T-helper 1 cell treated with Interleukin-12 subunit alpha and Interleukin-12 subunit beta and Interleukin-4 antibody, amounts not matched to agents 30 ng/mL and 1 ng/mL, for 36 hours (primary cell): ENCODE measurements around the gene RNPEPL1. TPM values are rescaled to one million over a fixed set of nuclear protein-coding genes. Genes with fewer than 3 reads are reported as not detected.

ENCODE experiments used
- intact Hi-C: fragments of 100-400 bp; cut with micrococcal nuclease; formaldehyde crosslinking; loops from one replicate; pipeline ENCODE4 v1.15.1; 2024
- total RNA-seq: library from RNA; stranded (reverse); gene quantifications from 2 replicates; pipeline ENCODE4 v1.2.3, GENCODE V29; 2022

The RNPEPL1 gene
- total RNA-seq, 1 donor from 2014 or later, result 121 TPM

- intact Hi-C loops, result no loop called here
Observed at GRCh38 chr2:240622531-240623235, 54.4 kb downstream of the RNPEPL1 start.

DNA sequence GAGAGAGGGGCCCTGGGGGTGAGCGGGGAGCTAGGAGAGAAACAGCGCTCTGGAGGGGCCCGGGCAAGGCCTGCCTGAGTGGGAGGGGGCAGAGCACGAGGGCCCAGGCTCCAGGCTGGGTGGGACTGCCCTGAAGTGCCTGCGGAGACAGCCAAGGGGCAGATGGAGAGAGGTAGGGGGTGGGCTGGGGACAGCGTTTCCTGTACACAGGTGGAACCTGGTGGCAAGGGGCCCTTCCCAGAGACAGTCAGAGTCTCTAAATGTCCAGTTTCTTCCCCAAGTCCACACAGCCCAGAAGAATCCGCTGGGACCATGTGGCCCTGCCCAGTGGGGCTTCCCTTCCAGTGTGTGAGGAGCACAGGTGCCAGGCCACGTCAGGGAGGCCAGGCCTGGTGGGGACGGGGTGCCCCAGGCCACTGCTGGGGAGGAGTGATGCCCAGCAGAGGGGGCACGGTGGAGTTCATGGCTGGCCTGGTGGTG, 55.3 kb downstream of the RNPEPL1 start:
- intact Hi-C loops, result no loop called here

GRCh38 chr2:240624011-240624949, 56.0 kb downstream of the RNPEPL1 start:
- intact Hi-C loops, result no loop called here

DNA sequence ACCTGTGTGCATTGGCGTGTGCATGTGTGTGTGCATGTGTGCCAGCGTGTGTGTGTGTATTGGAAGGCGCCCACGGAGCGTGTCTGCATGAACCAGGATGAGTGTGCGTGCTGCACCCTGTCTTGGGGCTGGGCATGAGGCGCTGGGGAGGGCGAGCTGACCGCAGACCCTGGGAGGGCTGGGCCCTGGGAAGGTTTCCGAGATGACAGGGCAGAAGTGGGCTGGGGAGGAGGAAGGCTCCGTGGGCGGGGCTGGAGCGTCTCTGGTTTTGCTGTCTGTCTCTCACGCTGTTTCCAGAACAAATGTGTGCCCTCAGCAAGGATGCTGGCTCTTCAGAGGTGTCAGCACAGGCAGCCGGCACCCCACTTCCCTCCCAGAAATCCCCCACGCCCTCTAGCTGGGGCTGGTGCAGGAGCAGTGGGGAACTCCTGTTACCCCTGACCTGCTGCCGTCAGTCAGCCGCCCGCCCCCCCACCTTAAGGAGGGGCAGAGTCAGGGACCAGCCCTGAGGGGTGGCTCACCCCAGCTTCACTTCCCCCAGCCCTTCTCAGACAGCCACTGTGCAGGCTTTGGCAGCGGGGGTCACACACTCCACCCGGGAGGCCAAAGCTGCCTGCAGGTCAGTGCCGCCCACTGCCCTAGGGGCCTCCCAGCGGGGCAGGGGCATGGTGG, 56.8 kb downstream of the RNPEPL1 start, which contains the start of gene GPR35:
TSS of gene GPR35 (plus strand) at position 531 of the 672 bp plus-strand sequence. CDS start 4,473 bp downstream, outside the sequence.
- intact Hi-C loops, result loop anchor here (1.0 kb wide), 4 partner anchors 39 to 111 kb away; partner anchors contain the start of gene CAPN10

DNA sequence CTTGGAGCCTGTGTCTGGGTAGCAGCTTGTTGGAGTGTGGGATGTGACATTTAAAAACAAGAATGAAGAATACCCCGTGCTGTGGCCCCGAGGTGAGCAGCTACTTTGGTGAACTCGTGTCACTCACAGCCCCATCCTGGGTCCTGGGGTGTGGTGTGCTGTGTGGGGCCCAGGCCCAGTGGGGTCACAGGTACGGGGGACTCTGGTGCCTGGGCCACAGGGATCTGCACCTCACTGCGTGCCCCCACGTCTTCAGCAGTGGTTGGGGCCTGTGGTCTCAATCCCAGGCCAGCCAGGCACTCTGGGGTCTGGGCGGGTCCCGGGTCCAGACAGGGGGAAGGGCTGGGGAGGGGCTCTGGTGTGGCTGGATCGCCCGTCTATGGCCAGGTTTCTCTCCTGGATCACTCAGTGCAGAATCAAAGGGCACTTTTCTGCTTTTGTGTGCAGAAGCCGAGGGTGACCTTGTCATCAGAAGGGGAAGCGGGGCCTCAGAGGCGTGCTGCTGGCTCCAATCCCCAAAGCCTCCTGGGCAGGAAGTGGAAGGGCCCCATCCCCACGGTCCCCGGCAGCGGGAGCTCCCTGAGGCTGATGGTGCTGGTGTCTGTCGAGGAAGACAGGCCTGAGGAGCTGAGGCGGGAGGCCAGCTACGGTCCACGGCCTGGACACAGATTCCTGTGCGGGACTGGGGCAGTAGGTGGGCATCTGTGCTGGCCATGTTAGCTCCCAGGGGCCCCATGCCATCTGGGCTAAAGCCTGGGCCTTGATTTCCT, 58.4 kb downstream of the RNPEPL1 start:
- intact Hi-C loops, result no loop called here

- intact Hi-C loops, result no loop called here
Observed at GRCh38 chr2:240627736-240628506, 59.6 kb downstream of the RNPEPL1 start.

- intact Hi-C loops, result no loop called here
Observed at GRCh38 chr2:240628507-240628807, 60.2 kb downstream of the RNPEPL1 start.

DNA sequence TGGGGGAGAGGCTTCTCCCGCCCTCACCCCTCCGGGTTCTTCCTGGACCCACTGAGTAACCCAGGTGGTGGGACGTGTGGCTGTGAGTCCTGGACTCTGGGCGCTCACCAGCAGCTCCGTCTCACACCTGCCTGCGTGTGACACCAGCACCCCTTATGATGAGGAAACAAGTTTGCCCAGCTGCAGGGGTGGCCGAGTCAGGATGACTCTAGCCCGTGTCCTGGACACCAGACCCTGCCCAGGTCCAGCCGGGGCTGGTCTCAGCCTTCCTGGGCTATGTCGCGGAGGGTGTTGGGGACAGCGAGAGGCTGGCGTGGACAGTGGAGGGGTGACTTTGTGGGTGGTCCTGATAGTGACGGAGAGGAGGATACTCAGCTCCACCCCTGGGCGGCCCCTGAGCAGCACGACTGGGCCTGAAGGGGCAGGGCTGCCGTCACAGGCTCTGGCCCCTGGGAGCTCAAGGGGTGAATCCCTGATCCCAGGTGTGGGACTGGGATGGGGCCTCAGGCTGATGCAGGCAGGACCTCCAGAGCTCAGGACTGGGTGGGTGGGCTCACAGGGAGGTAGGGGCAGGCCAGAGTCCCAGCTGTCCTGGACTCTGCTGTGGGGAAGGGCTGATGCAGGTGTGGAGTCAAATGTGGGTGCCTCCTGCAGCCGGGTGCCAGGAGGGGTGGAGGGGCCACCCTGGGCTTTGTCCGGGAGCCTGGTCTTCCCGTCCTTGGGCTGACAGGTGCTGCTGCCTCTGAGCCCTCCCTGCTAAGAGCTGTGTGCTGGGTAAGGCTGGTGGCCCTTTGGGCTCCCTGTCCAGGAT, 60.7 kb downstream of the RNPEPL1 start:
- intact Hi-C loops, result no loop called here

- intact Hi-C loops, result no loop called here
Observed at GRCh38 chr2:240629619-240629967, 61.3 kb downstream of the RNPEPL1 start.

DNA sequence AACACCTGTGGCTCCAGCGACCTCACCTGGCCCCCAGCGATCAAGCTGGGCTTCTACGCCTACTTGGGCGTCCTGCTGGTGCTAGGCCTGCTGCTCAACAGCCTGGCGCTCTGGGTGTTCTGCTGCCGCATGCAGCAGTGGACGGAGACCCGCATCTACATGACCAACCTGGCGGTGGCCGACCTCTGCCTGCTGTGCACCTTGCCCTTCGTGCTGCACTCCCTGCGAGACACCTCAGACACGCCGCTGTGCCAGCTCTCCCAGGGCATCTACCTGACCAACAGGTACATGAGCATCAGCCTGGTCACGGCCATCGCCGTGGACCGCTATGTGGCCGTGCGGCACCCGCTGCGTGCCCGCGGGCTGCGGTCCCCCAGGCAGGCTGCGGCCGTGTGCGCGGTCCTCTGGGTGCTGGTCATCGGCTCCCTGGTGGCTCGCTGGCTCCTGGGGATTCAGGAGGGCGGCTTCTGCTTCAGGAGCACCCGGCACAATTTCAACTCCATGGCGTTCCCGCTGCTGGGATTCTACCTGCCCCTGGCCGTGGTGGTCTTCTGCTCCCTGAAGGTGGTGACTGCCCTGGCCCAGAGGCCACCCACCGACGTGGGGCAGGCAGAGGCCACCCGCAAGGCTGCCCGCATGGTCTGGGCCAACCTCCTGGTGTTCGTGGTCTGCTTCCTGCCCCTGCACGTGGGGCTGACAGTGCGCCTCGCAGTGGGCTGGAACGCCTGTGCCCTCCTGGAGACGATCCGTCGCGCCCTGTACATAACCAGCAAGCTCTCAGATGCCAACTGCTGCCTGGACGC, 61.9 kb downstream of the RNPEPL1 start:
- intact Hi-C loops, result no loop called here

Other genes with a start within 250 kb of the RNPEPL1 start
- gene GPC1, start 132.8 kb upstream of the RNPEPL1 start, total RNA-seq, result 4.6 and 5.4 TPM in 2 replicates
- gene ANKMY1, start 10.5 kb upstream of the RNPEPL1 start, total RNA-seq, result 28.6 and 33.0 TPM in 2 replicates
- gene DUSP28, start 8.1 kb upstream of the RNPEPL1 start, total RNA-seq, result 10.3 and 10.9 TPM in 2 replicates
- 59.7 and 65.8 TPM in 2 replicates for gene CAPN10, start 18.2 kb downstream of the RNPEPL1 start, total RNA-seq
- 13.5 and 16.6 TPM in 2 replicates for gene GPR35, start 57.0 kb downstream of the RNPEPL1 start, total RNA-seq
- not detected in 2 replicates for gene AQP12B, start 114.4 kb downstream of the RNPEPL1 start, total RNA-seq
- not detected in 2 replicates for gene AQP12A, start 123.4 kb downstream of the RNPEPL1 start, total RNA-seq